ENCODE measurements around the gene UNC5A.

GRCh38 chr5:176779537-176779936 lies 30.8 kb upstream of the UNC5A start:
- TF ChIP-seq HDAC6 (IDR thresholded peaks at IDR 0.05; ENCODE audit: low read depth, low read length) (no peak), RAD21 (IDR thresholded peaks at IDR 0.05 in 1 of 2, conservative IDR thresholded peaks at IDR 0.05 in 1 of 2; ENCODE audit: low read depth in 2 of 2, low read length in 2 of 2) (no peak), CTCF (IDR thresholded peaks at IDR 0.05; ENCODE audit: control extremely low read depth in 1 of 3, insufficient read depth in 1 of 3, low read depth in 1 of 3, low read length in 3 of 3) (no peak), POLR2A (IDR thresholded peaks at IDR 0.05; ENCODE audit: control extremely low read depth in 1 of 2, low read depth in 2 of 2, low read length in 2 of 2) (no peak), BRCA1 (IDR thresholded peaks at IDR 0.05; ENCODE audit: low read depth, low read length) (no peak), JUN (IDR thresholded peaks at IDR 0.05; ENCODE audit: low read depth, low read length) (no peak), YY1 (IDR thresholded peaks at IDR 0.05; ENCODE audit: low read depth, low read length) (no peak), TAF1 (IDR thresholded peaks at IDR 0.05; ENCODE audit: low read depth, low read length) (no peak)

Measured in H1 (cell line).